ENCODE measurements around the gene CFAP299.

- TF ChIP-seq CTCF (IDR thresholded peaks at IDR 0.05; ENCODE audit: low read length) (no peak), EZH2 (IDR thresholded peaks at IDR 0.05; ENCODE audit: borderline replicate concordance, low read length) (no peak)
These were observed 591.9 kb downstream of the CFAP299 start for GRCh38 chr4:80927420-80927819.
